GDM1 (cell line): Measurements from ENCODE around the gene CSNK1G3.

ENCODE experiments used
- DNase-seq: peaks from one replicate; lab custom pipeline; 2025; lab: John Stamatoyannopoulos, UW

CSNK1G3 gene

GRCh38 chr5:123514615-123515355 is 2.8 kb downstream of the CSNK1G3 start:
- DNase-seq, result no peak

- no peak for DNase-seq
Observed at GRCh38 chr5:123515904-123516303, 3.9 kb downstream of the CSNK1G3 start.

- DNase-seq, result no peak
Observed at GRCh38 chr5:123517476-123517875, 5.5 kb downstream of the CSNK1G3 start.

GRCh38 chr5:123518111-123518510 is 6.1 kb downstream of the CSNK1G3 start:
- no peak for DNase-seq

GRCh38 chr5:123520677-123521247 is 8.8 kb downstream of the CSNK1G3 start:
- no peak for DNase-seq

- no peak for DNase-seq
Observed at GRCh38 chr5:123524146-123524545, 12.2 kb downstream of the CSNK1G3 start.

- DNase-seq, result no peak
Observed at GRCh38 chr5:123527190-123527589, 15.2 kb downstream of the CSNK1G3 start.

- DNase-seq, result no peak
Observed at GRCh38 chr5:123528065-123528464, 16.1 kb downstream of the CSNK1G3 start.

GRCh38 chr5:123528878-123529277 is 16.9 kb downstream of the CSNK1G3 start:
- no peak for DNase-seq

GRCh38 chr5:123530728-123531127 is 18.8 kb downstream of the CSNK1G3 start:
- DNase-seq, result no peak

- no peak for DNase-seq
Observed at GRCh38 chr5:123535648-123536047, 23.7 kb downstream of the CSNK1G3 start.

GRCh38 chr5:123537256-123537655 is 25.3 kb downstream of the CSNK1G3 start:
- no peak for DNase-seq

GRCh38 chr5:123537845-123538244 is 25.9 kb downstream of the CSNK1G3 start:
- no peak for DNase-seq

- no peak for DNase-seq
Observed at GRCh38 chr5:123538670-123539459, 26.9 kb downstream of the CSNK1G3 start.

GRCh38 chr5:123540534-123540933 is 28.6 kb downstream of the CSNK1G3 start:
- DNase-seq, result no peak

- no peak for DNase-seq
Observed at GRCh38 chr5:123543438-123543837, 31.5 kb downstream of the CSNK1G3 start.

GRCh38 chr5:123545506-123545905 is 33.5 kb downstream of the CSNK1G3 start:
- no peak for DNase-seq

- no peak for DNase-seq
Observed at GRCh38 chr5:123546657-123547056, 34.7 kb downstream of the CSNK1G3 start.

GRCh38 chr5:123549256-123549904 is 37.4 kb downstream of the CSNK1G3 start:
- no peak for DNase-seq

GRCh38 chr5:123554601-123555000 is 42.6 kb downstream of the CSNK1G3 start:
- DNase-seq, result no peak

- DNase-seq, result no peak
Observed at GRCh38 chr5:123557907-123558306, 45.9 kb downstream of the CSNK1G3 start.

GRCh38 chr5:123558762-123559433 is 46.9 kb downstream of the CSNK1G3 start:
- DNase-seq, result no peak
